BJ (cell line): ENCODE measurements around the gene AFF1. TPM values are rescaled to one million over a fixed set of nuclear protein-coding genes. Genes with fewer than 3 reads are reported as not detected.
"Not testable (repeated sequence)": the region's sequence is repeated elsewhere in the genome, so short reads cannot be mapped to it uniquely, and the experiment has no call there.

ENCODE experiments used
- CTCF ChIA-PET: fragments of 350-600 bp; formaldehyde crosslinking; extraction: SDS; loops from one replicate; lab custom pipeline; 2021; ENCODE audit warnings: antibody characterized with exemption, inconsistent platforms; lab: Yijun Ruan, JAX
- POLR2A ChIA-PET: fragments of 300-600 bp; sonication (Branson Sonifier 250); formaldehyde crosslinking; extraction: SDS; loops from one replicate; lab custom pipeline; 2021; ENCODE audit warnings: antibody characterized with exemption; lab: Charles Lee
- DNase-seq: peaks from one replicate; pipeline ENCODE4 v3.0.0-alpha.2; 2011; ENCODE audit warnings: low read depth
- H3K27me3 ChIP-seq: 2 replicates; pipeline ENCODE4 v1.6.0; 2011; ENCODE audit warnings: low read length; ENCODE audit not compliant: control insufficient read depth, insufficient read depth
- H3K36me3 ChIP-seq: 2 replicates; pipeline ENCODE4 v1.5.1; 2011; ENCODE audit warnings: low read length; ENCODE audit not compliant: control insufficient read depth, insufficient read depth
- H3K4me3 ChIP-seq: 2 replicates; pipeline ENCODE4 v1.5.1; 2011; ENCODE audit warnings: low read depth, mild to moderate bottlenecking, control low read depth, low read length
- polyA plus RNA-seq: library from polyadenylated mRNA; depleted of rRNA; stranded (reverse); fragments of >200 nt; gene quantifications from 2 replicates; pipeline ENCODE4 v1.2.3, GENCODE V29; 2011
- TF ChIP-seq, protein P1 (sequence below): IDR thresholded peaks from 2 replicates; pipeline ENCODE4 v1.5.1; 2011; ENCODE audit warnings: low read depth, mild to moderate bottlenecking, control low read depth, inconsistent platforms, low read length, moderate library complexity; ENCODE audit not compliant: insufficient read depth

AFF1 gene
- polyA plus RNA-seq, 1 experiment = 11.0 TPM

DNA sequence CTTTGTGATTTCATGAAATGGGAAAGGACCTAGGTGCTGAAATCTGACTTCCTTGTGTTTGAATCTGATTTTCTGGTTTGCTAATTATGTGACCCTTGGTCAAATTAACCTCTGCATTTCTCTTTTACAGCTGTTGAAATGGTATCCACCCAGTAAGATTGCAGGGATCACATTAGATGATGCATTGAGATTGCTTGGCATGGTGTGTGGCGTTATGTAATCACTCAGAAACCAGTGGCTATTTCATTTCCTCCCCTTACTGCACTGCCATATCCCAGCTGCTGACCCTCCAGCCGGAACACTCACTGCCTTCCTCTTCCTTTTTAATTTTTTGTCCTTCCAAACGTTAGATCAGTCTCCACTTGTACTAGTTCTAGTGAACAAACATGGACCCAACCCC lies 206.6 kb downstream of the AFF1 start:
- Histone ChIP-seq H3K27me3 (no peaks in the 10 kb centered on the region), H3K36me3 (peaks cover 1% of the 10 kb centered on the region; the same call in 1 of the 2 replicates), H3K4me3 (no peak overlapping the region)
- TF ChIP-seq, protein P1, sequence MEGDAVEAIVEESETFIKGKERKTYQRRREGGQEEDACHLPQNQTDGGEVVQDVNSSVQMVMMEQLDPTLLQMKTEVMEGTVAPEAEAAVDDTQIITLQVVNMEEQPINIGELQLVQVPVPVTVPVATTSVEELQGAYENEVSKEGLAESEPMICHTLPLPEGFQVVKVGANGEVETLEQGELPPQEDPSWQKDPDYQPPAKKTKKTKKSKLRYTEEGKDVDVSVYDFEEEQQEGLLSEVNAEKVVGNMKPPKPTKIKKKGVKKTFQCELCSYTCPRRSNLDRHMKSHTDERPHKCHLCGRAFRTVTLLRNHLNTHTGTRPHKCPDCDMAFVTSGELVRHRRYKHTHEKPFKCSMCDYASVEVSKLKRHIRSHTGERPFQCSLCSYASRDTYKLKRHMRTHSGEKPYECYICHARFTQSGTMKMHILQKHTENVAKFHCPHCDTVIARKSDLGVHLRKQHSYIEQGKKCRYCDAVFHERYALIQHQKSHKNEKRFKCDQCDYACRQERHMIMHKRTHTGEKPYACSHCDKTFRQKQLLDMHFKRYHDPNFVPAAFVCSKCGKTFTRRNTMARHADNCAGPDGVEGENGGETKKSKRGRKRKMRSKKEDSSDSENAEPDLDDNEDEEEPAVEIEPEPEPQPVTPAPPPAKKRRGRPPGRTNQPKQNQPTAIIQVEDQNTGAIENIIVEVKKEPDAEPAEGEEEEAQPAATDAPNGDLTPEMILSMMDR = no peak
- ChIA-PET POLR2A (no interaction called here), CTCF (interaction anchor here (1.2 to 1.5 kb wide), 2 partner anchors 9 to 10 kb away, joined by 3 read pairs; no protein-coding TSS in a partner anchor)
- no peak for DNase-seq

DNA sequence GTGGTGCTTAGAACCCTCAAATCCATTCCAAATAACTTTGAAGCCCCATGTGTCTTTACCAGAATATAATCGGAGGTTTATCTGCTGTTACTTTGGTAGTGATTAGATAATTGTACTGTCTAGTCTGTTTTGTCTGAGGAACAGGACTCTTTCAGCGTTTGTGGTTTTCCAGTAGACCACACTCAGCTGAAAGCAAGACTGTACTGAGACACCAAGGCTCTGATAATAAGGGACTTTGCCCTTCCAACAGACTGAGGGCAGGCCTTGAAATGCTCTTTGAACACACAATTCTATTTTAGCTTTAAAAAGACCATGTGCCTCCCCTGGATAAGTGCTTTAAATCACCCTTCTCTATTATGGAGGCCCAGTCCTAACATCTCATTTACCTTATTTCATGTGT lies 209.5 kb downstream of the AFF1 start:
- H3K36me3 ChIP-seq = peaks cover 1% of the 10 kb centered on the region; the same call in 1 of the 2 replicates
- TF ChIP-seq, protein P1 = no peak
- POLR2A ChIA-PET = no interaction called here
- H3K27me3 ChIP-seq = no peaks in the 10 kb centered on the region
- H3K4me3 ChIP-seq = no peak overlapping the region
- no peak for DNase-seq
- CTCF ChIA-PET = no interaction called here

DNA sequence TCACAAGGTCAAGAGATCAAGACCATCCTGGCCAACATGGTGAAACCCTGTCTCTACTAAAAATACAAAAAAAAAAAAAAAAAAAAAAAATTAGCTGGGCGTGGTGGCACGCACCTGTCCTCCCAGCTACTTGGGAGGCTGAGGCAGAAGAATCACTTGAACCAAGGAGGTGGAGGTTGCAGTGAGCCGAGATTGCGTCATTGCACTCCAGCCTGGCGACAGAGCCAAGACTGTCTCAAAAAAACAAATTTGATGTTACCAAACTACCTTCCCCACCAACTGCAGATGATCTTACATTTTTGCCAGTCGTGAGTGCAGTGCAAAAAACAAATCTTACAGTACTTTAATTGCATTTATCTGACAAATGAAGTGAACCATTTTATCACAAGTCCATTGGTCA lies 211.1 kb downstream of the AFF1 start:
- POLR2A ChIA-PET, DNase-seq, H3K36me3 ChIP-seq, H3K27me3 ChIP-seq, CTCF ChIA-PET, H3K4me3 ChIP-seq: not testable (repeated sequence)

DNA sequence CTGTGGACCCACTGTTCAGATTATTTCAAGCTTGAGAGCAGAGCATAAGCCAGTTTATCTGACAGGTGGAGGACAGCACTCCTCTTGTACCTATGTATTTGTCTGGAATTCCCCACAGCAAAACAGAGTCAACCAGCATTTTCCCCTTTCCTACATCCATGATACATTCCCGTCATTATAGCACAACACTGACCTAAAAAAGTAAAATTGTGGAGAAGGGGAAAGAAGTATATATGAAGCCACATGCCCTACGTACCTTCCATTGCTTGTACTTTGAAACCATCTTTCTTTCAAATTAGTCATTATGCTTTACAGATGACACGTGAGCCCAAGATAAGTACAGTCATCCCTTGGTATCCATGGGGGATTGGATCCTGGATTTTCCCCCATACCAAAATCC lies 212.3 kb downstream of the AFF1 start:
- H3K27me3 ChIP-seq = no peaks in the 10 kb centered on the region
- TF ChIP-seq, protein P1 = no peak
- POLR2A ChIA-PET = no interaction called here
- DNase-seq = no peak
- no peaks in the 10 kb centered on the region for H3K36me3 ChIP-seq
- CTCF ChIA-PET = interaction anchor here (1.2 kb wide), 1 partner anchor 88 kb away, joined by 3 read pairs; no protein-coding TSS in a partner anchor
- no peak overlapping the region for H3K4me3 ChIP-seq

DNA sequence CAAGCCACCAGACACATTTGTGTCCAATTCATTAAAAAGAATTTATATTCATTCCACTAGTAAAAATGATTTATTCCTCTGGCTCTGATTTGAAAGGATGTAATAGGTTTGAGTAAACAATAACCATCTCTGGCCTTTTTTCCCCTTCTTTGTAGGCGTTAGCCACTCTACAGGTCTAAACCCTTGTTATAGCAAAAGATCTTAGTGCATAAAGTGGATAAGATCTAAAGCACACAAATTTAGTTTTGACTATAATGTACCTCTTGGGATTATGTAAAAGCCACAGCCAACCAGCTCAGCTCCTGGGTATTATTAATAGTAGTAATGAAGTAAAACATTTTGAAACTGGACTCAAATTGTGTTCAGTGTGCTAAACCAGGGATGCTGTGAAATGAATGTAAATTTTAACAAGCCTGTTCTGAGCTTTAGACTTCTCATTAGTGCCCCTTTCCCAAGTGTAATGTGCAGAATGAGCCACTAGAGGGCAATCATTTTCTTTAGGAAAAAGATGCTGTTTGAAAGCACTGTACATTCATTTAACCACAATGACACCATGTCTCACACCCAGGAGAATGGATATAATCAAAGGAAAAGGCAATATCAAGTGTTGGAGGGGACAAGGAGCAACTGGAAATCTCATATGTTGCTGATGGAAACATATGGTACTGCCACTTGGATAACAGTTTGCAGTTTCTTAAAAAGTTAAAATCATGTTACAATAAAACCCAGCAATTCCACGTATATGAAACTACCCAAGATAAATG lies 215.9 kb downstream of the AFF1 start:
- TF ChIP-seq, protein P1 = peak; percentile 83
- peak; percentile 23 for DNase-seq
- Histone ChIP-seq H3K4me3 (no peak overlapping the region), H3K36me3 (no peaks in the 10 kb centered on the region), H3K27me3 (no peaks in the 10 kb centered on the region)
- ChIA-PET CTCF (interaction anchor here (0.7 to 3.6 kb wide), 22 partner anchors 8 to 315 kb away, joined by 3 to 27 read pairs (median 4); no protein-coding TSS in a partner anchor), POLR2A (no interaction called here)
